Thyroid gland (tissue), 4 donors: ENCODE results near the gene BLACAT1. TPM values are rescaled to one million over a fixed set of nuclear protein-coding genes. Genes with fewer than 3 reads are reported as not detected.
A peak's percentile ranks its signal among the peaks of the same experiment; 100 is the strongest.

ENCODE experiments used
- DNase-seq, 2 donors: peaks; one replicate each; pipeline ENCODE4 v3.0.0-alpha.2; 2019
- H3K27ac ChIP-seq, 3 donors: fragments of 200-600 bp; sonication (generic); 1 replicate in 2 of 3; 2 replicates in 1 of 3; pipeline ENCODE4 v1.5.1; 2016 to 2019; ENCODE audit warnings: mild to moderate bottlenecking in 1 of 3, moderate library complexity in 1 of 3
- H3K27me3 ChIP-seq: fragments of 200-600 bp; sonication (generic); one replicate; pipeline ENCODE4 v1.5.1; 2019
- H3K36me3 ChIP-seq, 2 donors: fragments of 200-600 bp; sonication (generic); one replicate each; pipeline ENCODE4 v1.5.1; 2016 to 2019
- H3K4me1 ChIP-seq, 2 donors: fragments of 200-600 bp; sonication (generic); one replicate each; pipeline ENCODE4 v1.5.1; 2017 to 2019
- H3K4me3 ChIP-seq, 3 donors: fragments of 200-600 bp; sonication (generic); replicated peaks in 1 of 3; 1 replicate in 2 of 3; 2 replicates in 1 of 3; pipeline ENCODE4 v1.5.1; 2016; ENCODE audit warnings: mild to moderate bottlenecking in 1 of 3
- H3K9me3 ChIP-seq: fragments of 200-600 bp; sonication (generic); one replicate; pipeline ENCODE4 v1.5.1; 2017
- POLR2A ChIP-seq, 2 donors: fragments of 450-650 bp; IDR thresholded peaks; one replicate each; pipeline ENCODE4 v1.6.1; 2017; ENCODE audit warnings: antibody characterized with exemption in 2 of 2, mild to moderate bottlenecking in 2 of 2, moderate library complexity in 1 of 2
- WGBS, 2 donors: methylation state at CpG; one replicate each; pipeline ENCODE4 v1.1.5; 2017; 5-methylcytosine and 5-hydroxymethylcytosine counted together
- intact Hi-C: fragments of 100-400 bp; cut with DNase I; formaldehyde crosslinking; loops from one replicate; pipeline ENCODE4 v1.15.1; 2023
- total RNA-seq, 4 donors: library from RNA; depleted of rRNA; stranded (reverse); fragments of >200 nt; gene quantifications; one replicate each; pipeline ENCODE4 v1.2.3, GENCODE V29; 2016
- TF ChIP-seq, protein P1 (sequence below), 6 experiments: fragments of 200-600 bp in 3 of 6; fragments of 450-650 bp in 3 of 6; sonication (generic) in 3 of 6; IDR thresholded peaks; one replicate each; pipeline ENCODE4 v1.5.1; 2016 to 2019; ENCODE audit warnings: antibody characterized with exemption in 6 of 6, mild to moderate bottlenecking in 2 of 6, inconsistent platforms in 1 of 6, moderate library complexity in 1 of 6

The BLACAT1 gene
- total RNA-seq = 1 to 10 TPM; 2.3 to 4.2 (median 3.2) TPM

DNA sequence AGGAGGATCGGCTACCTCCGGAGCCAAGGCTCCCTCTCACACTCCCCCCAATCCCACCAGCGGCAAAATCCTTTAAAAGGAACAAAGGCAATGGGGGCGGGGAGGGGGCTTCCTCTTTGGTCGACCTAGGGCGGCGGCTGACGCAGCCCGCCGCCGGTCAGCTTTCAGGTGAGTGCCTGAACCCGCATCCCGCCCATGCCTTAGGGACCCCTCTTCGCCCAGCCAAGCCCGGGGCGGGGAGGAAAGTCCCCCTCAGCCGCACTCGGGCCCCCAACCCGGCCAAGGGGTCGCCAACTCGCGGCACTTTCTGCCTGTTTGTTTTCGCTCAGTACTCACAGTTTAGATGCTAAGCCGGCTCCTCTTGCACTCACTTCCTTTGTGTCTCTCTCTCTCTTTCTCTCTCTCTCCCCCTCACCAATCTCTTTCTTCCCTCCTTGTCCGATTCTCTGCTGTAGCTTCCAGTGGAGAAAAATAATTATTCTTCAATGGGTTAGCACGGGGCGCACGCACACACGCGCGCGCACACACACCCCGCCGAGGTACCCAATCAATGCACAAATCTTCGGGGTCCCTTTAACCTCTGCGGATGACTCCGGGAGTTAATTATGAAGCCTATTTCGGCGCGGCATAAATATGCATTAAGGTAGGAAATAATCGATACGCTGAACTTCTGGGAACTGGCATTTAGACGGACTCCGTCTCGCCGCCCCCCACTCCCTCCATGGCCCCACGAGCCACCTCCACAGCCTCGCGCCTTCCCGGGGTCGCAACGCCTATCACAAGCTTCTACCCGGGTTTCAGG lies at the start of gene BLACAT1:
Gene BLACAT1, minus strand, starts transcription at position 465 of the 802 bp plus-strand sequence.
- Histone ChIP-seq H3K27me3 (peaks cover 12% of the 10 kb centered on the region), H3K4me3 (no peak within 1 kb of the TSS), H3K9me3 (no peaks in the 10 kb centered on the region), H3K27ac (no peak within 1 kb of the TSS), H3K4me1 (peaks cover 9 to 25% of the 10 kb centered on the region in 2 donors), H3K36me3 (no peaks in the 10 kb centered on the region)
- no peak for DNase-seq
- TF ChIP-seq POLR2A (IDR thresholded peaks at IDR 0.05) = no peak
- TF ChIP-seq, protein P1, sequence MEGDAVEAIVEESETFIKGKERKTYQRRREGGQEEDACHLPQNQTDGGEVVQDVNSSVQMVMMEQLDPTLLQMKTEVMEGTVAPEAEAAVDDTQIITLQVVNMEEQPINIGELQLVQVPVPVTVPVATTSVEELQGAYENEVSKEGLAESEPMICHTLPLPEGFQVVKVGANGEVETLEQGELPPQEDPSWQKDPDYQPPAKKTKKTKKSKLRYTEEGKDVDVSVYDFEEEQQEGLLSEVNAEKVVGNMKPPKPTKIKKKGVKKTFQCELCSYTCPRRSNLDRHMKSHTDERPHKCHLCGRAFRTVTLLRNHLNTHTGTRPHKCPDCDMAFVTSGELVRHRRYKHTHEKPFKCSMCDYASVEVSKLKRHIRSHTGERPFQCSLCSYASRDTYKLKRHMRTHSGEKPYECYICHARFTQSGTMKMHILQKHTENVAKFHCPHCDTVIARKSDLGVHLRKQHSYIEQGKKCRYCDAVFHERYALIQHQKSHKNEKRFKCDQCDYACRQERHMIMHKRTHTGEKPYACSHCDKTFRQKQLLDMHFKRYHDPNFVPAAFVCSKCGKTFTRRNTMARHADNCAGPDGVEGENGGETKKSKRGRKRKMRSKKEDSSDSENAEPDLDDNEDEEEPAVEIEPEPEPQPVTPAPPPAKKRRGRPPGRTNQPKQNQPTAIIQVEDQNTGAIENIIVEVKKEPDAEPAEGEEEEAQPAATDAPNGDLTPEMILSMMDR (IDR thresholded peaks at IDR 0.05) = no peak
- intact Hi-C loops = no loop called here
- 3 to 6% methylated on average over 30 to 37 of the region's 53 CpGs for WGBS, 2 donors

DNA sequence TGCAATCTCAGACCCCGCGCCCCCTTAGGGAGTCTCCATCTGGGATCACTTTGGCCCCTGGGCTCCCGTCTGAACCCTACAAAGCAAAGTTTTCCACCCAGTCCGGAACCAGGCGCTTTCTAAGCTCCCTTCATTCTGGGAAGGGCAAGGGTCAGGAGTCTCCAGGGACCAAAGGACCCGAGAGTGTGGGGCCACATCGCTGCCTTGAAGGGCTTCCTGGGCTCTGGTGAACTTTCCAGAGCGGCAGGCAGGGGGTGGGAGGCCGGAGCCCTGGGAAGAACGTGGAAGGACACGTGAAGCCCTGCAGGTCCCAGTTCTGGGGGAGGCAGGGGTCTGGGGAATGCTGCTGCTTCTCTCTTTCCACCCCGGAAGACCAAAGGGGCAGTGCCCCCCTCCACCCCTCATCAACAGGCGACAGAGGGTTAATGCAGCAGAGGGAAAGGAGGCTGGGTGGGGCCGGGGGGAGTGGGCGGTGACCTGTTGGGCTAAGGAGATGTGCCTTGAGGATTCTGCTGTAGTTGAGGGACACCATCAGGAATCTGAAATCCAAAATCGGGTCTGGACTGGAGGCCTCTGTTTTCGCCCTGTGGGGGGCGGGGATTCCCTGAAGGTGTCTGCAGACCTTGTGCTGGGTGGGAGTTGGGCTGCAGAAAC lies 49.4 kb upstream of the BLACAT1 start:
- no peaks in the 10 kb centered on the region for H3K9me3 ChIP-seq
- H3K27ac ChIP-seq = peak overlapping the region in 2 of 3 donors; percentile 47 to 74
- TF ChIP-seq, protein P1 (IDR thresholded peaks at IDR 0.05) = peak in 2 of 6 experiments; percentile 9
- TF ChIP-seq POLR2A (IDR thresholded peaks at IDR 0.05) = no peak
- DNase-seq = peak; percentile 39 to 44
- H3K4me1 ChIP-seq = peaks cover 15 to 18% of the 10 kb centered on the region in 2 donors
- 10% methylated on average over 15 to 16 of the region's 18 CpGs for WGBS, 2 donors
- H3K36me3 ChIP-seq = no peaks in the 10 kb centered on the region
- intact Hi-C loops = no loop called here
- H3K4me3 ChIP-seq = peak overlapping the region; percentile 16 to 86 (median 62)
- no peaks in the 10 kb centered on the region for H3K27me3 ChIP-seq

DNA sequence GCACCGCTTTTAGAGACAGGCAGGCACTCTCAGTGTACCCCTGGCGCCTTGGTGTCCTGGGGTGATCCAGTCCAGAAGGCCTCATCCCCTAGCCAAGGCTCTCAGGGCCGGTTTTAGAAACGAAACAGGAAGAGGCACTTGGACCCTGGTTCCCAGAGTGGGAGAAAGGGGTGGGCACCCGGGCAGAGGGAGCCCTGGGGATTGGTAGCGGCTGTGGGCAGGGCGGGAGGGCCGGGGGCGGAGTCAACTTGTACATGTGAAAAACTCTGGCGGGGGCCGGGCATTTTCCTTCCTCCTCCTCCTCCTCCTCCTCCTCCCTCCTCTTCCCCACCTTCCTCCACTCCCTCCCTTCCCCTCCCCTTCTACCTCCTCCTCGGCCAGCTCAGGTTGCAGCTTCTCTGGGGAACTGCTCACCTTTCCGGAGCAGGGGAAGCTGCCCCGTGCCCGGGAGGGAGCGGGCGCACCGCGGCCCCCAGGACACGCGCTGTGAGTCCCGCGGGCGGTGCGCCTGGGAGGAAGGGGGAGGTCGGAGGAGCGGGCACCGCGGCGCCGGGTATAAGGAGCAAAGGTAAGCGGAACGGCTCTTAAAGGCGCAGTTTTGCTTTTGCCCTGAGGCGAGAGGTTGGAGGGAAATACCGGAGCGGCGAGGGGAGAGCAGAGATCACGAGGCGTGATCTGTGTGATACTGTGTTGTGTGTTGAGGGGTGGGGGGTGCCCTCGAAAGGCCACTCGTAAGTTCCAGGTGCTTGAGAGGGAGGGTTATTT lies 48.6 kb upstream of the BLACAT1 start, which contains the start of gene CDK18:
Gene CDK18, plus strand, starts transcription at position 359 of the 765 bp plus-strand sequence. CDS start 18,499 bp downstream, outside the sequence.
- Histone ChIP-seq H3K27me3 (no peaks in the 10 kb centered on the region), H3K9me3 (no peaks in the 10 kb centered on the region), H3K36me3 (no peaks in the 10 kb centered on the region), H3K27ac (peak within 1 kb of the TSS; percentile 63 to 84 (median 74)), H3K4me3 (peak within 1 kb of the TSS; percentile 16 to 86 (median 62)), H3K4me1 (peaks cover 15 to 18% of the 10 kb centered on the region in 2 donors)
- WGBS, 2 donors = 2 to 4% methylated on average over 39 of the region's 42 CpGs
- intact Hi-C loops = no loop called here
- DNase-seq = peak; percentile 95 to 96
- TF ChIP-seq, protein P1 (IDR thresholded peaks at IDR 0.05) = no peak
- peak in 1 of 2 donors; percentile 75 for TF ChIP-seq POLR2A (IDR thresholded peaks at IDR 0.05)

DNA sequence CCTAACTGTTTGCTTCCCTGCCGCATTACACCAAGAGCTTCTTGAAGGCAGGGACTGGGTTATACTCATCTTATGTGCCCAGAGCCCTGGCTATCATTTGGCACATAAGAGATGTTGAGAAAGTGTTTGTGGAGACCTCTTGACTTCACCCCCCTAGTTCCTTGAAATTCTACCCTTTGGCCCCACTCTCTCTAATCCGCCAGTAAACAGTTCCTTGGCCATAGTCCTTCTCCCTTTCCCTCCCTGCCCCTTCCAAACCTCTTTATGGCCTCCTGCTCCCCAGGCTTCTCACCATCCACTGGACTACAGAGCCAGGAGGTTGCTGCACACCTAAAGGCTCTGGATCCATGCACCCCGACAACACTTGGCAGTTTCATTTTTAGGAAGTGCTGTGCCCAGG lies 47.1 kb upstream of the BLACAT1 start:
- H3K27me3 ChIP-seq = no peaks in the 10 kb centered on the region
- DNase-seq = no peak
- no peak overlapping the region for H3K4me3 ChIP-seq
- intact Hi-C loops = no loop called here
- 89 to 93% methylated on average over 3 of the region's 3 CpGs for WGBS, 2 donors
- H3K9me3 ChIP-seq = no peaks in the 10 kb centered on the region
- TF ChIP-seq POLR2A (IDR thresholded peaks at IDR 0.05) = no peak
- TF ChIP-seq, protein P1 (IDR thresholded peaks at IDR 0.05) = no peak
- H3K4me1 ChIP-seq = peaks cover 15 to 18% of the 10 kb centered on the region in 2 donors
- H3K36me3 ChIP-seq = no peaks in the 10 kb centered on the region
- no peak overlapping the region for H3K27ac ChIP-seq
